Stimulated activated CD4-positive, alpha-beta T cell treated with anti-CD3 and anti-CD28 coated beads, Interleukin-4, amount 100 ng/mL, for 48 hours (primary cell): ENCODE results near the gene AGBL2.
"Not testable (repeated sequence)": the region's sequence is repeated elsewhere in the genome, so short reads cannot be mapped to it uniquely, and the experiment has no call there.

Source experiments
- DNase-seq, 2 donors: peaks; one replicate each; pipeline ENCODE4 v3.0.0-alpha.2; 2020; ENCODE audit warnings: low read depth in 2 of 2

The AGBL2 gene, protein sequence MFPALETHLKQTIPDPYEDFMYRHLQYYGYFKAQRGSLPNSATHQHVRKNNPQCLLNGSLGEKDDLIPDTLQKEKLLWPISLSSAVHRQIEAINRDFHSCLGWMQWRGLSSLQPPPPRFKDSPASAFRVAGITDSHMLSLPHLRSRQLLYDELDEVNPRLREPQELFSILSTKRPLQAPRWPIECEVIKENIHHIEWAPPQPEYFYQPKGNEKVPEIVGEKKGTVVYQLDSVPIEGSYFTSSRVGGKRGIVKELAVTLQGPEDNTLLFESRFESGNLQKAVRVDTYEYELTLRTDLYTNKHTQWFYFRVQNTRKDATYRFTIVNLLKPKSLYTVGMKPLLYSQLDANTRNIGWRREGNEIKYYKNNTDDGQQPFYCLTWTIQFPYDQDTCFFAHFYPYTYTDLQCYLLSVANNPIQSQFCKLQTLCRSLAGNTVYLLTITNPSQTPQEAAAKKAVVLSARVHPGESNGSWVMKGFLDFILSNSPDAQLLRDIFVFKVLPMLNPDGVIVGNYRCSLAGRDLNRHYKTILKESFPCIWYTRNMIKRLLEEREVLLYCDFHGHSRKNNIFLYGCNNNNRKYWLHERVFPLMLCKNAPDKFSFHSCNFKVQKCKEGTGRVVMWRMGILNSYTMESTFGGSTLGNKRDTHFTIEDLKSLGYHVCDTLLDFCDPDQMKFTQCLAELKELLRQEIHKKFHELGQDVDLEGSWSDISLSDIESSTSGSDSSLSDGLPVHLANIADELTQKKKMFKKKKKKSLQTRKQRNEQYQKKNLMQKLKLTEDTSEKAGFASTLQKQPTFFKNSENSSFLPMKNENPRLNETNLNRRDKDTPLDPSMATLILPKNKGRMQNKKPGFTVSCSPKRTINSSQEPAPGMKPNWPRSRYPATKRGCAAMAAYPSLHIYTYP

GRCh38 chr11:47715082-47715669 is at the start of gene AGBL2:
AGBL2 (minus strand) TSS chr11:47715369; CDS start chr11:47714650, 719 bp downstream.
- DNase-seq = peak; percentile 74 to 78

DNA sequence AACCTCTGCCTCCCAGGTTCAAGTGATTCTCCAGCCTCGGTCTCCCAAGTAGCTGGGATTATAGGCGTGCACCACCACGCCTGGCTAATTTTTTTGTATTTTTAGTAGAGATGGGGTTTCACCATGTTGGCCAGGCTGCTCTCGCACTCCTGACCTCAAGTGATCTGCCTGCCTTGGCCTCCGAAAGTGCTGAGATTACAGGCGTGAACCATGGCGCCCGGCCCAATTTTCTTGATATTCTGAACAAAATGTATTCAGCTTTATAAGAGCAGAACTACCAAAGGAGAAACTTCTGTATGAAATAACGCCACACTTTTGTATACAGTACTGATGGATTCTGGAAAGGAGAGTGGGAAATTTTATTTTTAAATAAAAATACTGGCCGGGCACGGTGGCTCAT is 44.1 kb upstream of the AGBL2 start:
- DNase-seq = not testable (repeated sequence)

DNA sequence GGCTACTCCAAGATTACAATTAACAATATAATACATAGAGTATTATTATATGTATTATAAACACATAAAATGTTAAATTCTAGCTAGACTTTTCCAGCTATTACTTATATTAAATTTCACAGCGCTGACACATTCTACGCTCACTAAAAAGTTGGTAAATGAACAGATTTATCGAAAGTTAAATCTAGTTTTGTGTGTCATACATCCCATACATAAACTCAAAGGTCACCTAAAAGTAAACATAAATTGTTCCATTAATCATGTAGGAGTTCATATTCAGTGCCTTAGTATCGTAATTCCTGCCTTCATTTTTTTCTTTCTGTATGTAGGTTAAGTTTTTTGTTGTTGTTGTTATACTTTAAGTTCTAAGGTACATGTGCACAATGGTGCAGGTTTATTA is 41.0 kb upstream of the AGBL2 start:
- no peak for DNase-seq

- no peak for DNase-seq
Measured at GRCh38 chr11:47750725-47751124, 35.6 kb upstream of the AGBL2 start.

DNA sequence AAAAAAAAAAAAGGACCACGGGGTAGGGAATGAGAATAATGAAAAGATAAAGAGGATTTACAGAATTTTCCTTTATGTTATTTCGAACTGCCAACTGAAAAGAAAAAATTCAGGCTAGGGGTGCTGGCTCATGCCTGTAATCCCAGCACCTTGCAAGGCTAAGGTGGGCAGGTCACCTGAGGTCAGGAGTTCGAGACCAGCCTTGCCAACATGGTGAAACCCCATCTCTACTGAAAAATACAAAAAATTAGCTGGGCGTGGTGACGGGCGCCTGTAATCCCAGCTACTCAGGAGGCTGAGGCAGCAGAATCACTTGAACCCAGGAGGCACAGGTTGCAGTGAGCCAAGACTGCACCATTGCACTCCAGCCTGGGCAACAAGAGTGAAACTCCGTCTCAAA is 27.3 kb upstream of the AGBL2 start:
- DNase-seq = not testable (repeated sequence)

DNA sequence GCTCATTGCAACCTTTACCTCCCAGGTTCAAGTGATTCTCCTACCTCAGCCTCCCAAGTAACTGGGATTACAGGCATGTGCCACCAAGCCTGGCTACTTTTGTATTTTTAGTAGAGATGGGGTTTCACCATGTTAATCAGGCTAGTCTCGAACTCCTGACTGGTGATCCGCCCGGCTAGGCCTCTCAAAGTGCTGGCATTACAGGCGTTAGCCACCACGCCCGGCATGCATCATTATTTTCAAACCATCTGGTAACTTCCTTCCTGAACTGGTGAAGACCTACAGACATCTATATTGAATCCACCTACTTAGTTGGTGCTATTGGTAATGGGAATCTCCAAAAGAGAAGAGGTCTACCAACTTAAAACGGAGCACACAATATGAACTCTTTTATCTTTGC is 22.6 kb upstream of the AGBL2 start:
- not testable (repeated sequence) for DNase-seq

GRCh38 chr11:47732271-47732670 is 17.1 kb upstream of the AGBL2 start:
- no peak for DNase-seq

DNA sequence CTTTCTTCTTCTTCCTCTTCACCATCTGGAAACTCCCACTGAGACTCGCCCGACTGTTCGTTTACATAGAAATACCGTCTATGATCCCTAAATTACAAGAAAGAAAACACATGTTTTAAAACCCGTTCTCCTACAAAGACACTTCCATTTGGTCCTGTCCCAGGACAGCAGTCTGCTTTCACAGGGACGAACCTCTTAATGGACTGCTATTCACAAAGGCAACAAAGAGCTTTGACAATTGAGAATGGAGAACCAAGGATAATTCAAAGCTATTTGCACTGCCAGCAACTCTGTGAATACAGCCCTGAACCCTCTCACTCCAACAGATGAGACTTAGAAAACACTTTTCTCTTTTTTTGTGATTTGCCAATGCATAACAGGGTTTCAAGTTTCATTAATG is 16.3 kb upstream of the AGBL2 start:
- DNase-seq = no peak

DNA sequence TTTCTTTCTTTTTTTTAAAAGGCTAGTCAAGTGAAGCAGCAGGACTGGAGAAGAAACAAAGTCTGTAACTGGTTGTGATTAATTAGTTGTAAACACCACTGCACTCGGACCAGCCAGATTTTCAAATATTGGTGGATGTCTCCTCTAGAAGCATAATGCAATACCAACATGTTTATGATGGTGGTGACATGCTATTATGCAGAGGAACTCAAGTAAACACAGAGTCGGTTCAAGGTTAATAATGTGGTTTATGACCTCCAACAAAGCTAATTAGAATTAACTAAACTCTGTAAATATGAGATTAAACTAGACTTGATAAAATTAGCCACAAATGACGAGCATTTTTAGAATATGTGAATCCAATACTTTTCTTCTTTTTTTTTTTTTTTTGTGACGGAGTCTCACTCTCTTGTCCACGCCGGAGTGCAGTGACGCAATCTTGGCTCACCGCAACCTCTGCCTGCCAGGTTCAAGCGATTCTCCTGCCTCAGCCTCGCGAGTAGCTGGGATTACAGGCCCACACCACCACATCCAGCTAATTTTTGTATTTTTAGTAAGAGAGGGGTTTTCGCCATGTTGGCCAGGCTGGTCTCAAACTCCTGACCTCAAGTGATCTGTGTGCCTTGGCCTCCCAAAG is 11.8 kb upstream of the AGBL2 start:
- DNase-seq = no peak

DNA sequence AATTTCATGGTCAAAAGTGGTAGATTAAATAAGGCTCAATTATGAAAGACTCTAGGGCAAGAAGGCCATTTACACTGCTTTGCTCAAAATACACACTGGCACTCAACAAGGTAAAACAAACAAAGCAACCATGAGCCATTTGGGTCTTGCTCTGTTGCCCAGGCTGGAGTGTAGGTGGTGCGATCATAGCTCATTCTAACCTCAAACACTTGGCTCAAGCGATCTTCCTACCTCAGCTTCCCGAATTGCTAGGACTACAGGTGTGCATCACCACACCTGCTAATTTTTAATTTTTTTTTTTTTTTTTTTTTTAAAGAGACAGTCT is 10.9 kb upstream of the AGBL2 start:
- DNase-seq = no peak

- no peak for DNase-seq
Measured at GRCh38 chr11:47725442-47726117, 10.4 kb upstream of the AGBL2 start.

DNA sequence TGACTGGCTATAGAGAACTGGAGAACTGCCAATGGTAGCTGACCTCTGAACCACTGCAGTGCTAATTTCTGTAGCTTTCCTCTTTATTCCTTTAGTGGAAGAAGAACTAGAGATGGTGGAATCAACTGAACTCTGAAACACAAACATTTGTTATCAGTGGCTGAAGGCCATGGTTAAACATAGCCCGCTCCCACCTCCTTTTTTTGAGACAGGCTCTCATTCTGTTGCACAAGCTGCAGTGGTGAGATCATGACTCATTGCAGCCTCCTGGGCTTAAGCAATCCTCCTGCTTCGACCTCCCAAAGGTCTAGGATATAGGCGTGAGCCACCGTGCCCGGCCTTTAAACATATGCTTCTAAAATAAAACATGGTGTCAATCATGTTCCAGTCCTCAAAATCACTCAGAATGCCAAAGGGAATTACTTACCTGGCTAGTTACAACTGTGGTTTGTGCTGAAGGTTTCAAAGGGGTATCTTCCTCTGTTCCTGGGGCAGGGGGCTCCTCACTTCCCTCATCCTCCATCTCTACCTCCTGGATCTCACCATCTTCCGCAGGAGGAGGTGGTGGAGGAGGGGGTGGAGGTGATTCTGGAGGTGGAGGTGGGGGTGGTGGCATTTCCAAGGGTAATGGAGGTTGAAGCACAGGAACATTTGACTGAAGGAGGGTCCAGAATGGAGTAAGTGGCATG is 9.0 kb upstream of the AGBL2 start:
- no peak for DNase-seq

DNA sequence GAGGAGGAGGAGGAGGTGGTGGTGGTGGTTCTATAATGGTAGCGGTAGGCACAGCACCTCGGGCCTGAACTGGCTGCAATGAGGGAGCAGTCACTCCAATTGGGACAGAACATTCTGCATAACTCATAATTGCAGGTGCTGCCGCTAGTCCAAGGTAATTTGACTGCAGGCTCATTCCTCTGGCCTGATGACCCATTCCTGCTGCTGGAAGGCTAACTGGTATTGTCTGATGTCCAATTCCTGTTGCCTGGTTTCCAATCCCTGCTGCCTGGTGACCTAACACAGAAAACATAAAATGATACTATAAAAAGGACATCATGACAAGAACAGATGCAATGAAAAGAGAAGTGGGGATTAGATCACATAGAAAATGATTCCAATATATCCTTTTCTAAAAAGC is 7.9 kb upstream of the AGBL2 start:
- DNase-seq = no peak

GRCh38 chr11:47720651-47721050 is 5.5 kb upstream of the AGBL2 start:
- no peak for DNase-seq

- DNase-seq = no peak
Measured at GRCh38 chr11:47716692-47717091, 1.5 kb upstream of the AGBL2 start.

GRCh38 chr11:47714554-47715081 is 551 bp downstream of the AGBL2 start:
- no peak for DNase-seq

DNA sequence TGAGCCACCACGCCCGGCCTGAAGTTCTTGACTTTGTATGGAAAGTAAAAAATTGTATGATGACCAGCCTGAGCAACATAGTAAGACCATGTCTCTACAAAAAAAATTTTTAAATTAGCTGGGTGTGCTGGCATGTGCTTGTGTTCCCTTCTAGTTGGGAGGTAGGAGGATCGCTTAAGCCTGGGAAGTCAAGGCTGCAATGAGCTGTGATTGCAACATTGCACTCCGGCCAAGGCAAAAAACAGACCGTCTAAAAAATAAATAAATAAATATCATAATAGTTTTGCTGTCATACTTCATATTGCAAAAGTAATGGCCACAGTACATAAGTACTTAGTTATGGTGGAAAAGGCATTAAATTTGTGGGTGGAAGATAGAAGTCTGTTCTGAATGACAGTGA is 3.4 kb downstream of the AGBL2 start:
- no peak for DNase-seq

DNA sequence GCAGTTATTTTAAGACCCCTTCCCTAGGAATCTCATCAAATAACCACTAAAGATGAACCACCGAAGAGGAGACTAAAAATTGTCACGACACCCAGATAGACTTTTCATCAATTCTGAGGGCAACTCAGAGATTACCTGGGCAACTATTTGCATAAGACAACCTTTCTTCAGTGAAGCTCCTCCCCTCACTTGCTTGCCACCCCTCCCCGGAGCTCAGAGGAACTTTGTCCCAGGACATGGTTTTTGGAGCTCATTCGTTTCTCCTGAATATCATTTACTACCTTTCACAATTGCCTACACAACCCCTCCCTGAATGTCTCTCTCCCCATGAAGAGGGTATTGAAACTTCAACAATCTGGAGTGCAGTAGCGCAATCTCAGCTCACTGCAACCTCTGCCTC is 3.9 kb downstream of the AGBL2 start:
- DNase-seq = no peak

DNA sequence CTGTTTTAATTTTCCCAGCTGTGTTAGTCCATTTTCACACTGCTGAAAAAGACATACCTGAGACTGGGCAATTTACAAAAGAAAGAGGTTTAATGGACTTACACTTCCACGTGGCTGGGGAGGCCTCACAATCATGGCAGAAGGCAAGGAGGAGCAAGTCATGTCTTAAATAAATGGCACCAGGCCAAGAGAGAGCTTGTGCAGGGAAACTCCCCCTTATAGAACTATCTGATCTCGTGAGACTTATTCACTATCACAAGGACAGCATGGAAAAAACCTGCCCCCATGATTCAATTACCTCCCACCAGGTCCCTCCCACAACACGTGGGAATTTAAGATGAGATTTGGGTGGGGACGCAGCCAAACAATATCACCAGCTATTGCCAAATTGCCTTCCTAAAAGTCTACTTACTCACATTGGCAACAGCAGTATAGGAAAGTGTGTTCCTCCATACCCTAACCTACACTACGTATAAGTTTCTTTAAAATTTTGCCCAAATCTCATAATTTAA is 7.8 kb downstream of the AGBL2 start:
- DNase-seq = not testable (repeated sequence)

DNA sequence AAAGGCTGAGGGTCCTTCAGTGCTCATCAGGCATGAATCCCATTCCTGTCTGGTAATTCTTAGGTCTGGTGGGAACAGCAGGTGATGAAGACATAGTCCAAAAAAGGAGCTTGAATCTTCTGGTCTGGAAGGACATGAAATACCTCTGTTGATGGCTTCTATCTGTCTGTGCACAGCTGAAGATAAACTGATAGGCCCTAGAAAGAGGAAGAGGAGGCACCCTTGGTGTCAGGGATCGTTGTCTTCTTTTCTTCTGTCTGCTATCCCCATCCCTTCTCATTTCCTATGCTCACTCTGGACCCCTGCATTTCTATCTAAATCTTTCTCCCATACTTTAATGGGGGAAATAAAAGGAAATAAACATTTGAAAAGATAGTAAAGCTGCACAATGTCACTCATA is 9.4 kb downstream of the AGBL2 start:
- DNase-seq = no peak
